ENCODE results near the gene CIZ1.
"Not testable (repeated sequence)": the region's sequence is repeated elsewhere in the genome, so short reads cannot be mapped to it uniquely, and the experiment has no call there.

CIZ1 gene

GRCh38 chr9:128190516-128191405 is 611 bp downstream of the CIZ1 start:
- DNase-seq (ENCODE audit: low read depth), result no peak

DNA sequence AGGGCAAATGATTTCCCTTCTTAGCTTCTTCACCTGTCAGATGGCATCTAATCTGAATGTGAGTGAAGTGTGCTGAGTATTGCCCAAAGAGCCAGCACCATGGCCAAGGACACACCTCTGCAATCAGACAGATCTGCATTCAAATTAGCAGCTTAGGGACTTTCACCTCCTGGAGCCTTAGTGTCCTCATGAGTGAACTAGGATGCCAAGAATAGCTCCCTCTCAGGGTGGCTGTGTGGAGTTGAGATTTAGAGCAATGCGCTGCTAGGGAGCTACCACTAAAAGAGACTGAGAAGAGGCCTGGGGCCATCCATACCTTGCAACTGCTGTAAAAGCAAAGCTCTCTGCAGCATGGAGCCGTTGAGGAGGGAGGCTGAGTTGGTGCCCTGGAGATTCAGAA is 1.4 kb downstream of the CIZ1 start:
- no peak for DNase-seq (ENCODE audit: low read depth)

DNA sequence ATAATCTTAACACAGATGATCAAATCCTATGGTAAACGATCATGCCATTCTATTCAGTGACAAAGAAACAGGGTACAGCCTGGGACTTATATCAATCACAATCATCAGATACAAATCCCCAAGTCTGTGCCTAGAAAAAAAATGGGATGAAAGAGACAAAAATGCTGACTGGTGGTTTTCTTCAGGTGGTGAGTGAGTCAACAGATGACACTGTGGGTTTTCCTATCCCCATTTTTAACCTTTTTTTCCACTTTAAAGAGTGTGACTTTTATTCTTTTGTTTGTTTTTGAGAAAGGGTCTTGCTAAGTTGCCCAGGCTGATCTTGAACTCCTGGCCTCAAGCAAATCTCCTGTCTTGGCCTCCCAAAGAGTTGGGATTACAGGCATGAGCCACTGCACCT is 3.2 kb downstream of the CIZ1 start:
- no peak for DNase-seq (ENCODE audit: low read depth)

- DNase-seq (ENCODE audit: low read depth), result no peak
Measured at GRCh38 chr9:128187361-128187760, 4.0 kb downstream of the CIZ1 start.

DNA sequence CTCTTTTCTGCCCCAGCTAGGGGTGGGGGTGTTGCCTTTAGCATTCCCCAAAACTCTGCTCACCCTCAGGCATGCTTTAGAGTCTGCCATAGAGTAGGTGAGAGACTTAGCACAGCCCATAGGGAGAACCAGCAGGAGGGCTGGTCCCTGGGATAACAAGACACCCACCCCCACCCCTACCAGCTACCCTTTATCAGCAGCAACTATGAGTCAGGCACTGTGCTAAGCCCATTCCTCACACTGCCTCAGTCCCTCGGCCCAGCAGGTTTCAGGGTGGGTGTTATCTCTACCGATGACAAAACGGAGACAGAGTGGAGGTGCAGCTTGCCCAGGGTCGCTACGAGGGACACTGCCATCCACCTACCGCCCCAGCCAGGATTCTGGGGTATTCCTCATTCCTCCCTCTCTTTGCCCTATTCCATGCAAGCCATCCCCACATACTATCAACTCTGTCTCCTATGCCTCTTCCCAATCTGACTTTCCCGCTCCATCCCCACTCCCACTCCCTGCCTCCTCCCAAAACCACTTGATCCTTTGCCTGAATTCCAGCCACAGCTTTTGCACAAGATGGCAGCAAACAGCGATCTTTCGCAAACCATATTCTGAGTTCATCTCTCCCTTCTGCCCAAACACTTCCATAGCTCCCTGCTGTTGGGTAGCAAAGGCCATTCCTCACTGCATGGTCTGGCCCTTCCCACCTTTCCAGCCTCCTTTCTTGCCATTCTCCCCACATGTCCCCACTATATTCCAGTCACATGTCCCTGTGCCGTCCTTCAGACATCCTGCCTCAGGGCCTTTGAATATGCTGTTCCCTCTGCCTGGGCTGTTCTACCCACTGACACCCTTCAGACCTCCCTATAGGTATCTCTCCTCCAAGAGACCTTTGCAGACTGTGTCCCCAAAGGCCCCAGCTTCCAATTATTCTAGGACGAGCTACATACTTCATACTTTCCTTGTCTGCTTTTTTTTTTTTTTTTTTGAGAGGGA is 5.1 kb downstream of the CIZ1 start:
- no peak for DNase-seq (ENCODE audit: low read depth)

GRCh38 chr9:128182893-128183588 is 8.3 kb downstream of the CIZ1 start:
- no peak for DNase-seq (ENCODE audit: low read depth)

GRCh38 chr9:128181480-128181879 is 9.9 kb downstream of the CIZ1 start:
- not testable (repeated sequence) for DNase-seq (ENCODE audit: low read depth)

DNA sequence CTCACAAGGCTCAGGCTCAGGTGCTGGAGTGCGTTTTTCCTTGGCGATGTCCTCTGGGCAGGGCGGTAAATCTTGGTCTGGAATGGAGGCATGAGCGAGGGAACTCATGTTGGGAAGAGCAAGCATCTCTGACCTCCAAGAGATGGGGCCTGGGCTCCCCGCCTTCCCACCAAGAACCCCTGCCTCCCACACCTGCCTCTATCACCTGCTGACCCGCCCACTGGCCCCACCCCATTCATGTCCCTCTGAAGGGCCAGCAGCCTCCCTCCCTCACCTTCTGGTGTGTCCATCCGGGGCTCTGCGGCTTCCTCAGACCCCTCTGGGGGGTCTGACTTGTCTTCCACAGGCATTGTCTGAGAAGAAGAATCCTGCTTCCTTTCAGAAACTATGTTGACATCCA is 10.9 kb downstream of the CIZ1 start:
- no peak for DNase-seq (ENCODE audit: low read depth)

- DNase-seq (ENCODE audit: low read depth), result no peak
Measured at GRCh38 chr9:128180001-128180400, 11.4 kb downstream of the CIZ1 start.

- DNase-seq (ENCODE audit: low read depth), result no peak
Measured at GRCh38 chr9:128178806-128179431, 12.5 kb downstream of the CIZ1 start.

DNA sequence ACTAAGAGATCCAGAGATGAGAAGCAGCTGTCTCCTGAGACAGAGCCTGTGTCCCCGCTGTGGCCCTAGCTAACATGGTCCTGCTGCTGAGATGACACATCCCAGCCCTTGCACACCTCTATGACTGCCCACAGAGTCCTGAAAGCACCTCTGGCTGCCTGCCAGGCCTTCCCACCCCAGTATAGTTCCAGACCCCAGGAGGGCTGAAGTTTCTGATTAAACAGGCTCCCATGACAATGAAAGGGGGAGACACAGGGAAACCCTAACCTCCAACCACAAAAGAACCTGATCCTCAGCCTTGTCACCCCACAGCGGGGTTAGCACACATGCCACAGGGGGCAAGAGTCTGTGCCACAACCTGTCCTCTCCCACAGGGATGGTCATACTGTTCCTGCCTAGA is 15.6 kb downstream of the CIZ1 start:
- no peak for DNase-seq (ENCODE audit: low read depth)

GRCh38 chr9:128175102-128175563 is 16.2 kb downstream of the CIZ1 start:
- no peak for DNase-seq (ENCODE audit: low read depth)

GRCh38 chr9:128174062-128174461 is 17.3 kb downstream of the CIZ1 start:
- DNase-seq (ENCODE audit: low read depth), result no peak

DNA sequence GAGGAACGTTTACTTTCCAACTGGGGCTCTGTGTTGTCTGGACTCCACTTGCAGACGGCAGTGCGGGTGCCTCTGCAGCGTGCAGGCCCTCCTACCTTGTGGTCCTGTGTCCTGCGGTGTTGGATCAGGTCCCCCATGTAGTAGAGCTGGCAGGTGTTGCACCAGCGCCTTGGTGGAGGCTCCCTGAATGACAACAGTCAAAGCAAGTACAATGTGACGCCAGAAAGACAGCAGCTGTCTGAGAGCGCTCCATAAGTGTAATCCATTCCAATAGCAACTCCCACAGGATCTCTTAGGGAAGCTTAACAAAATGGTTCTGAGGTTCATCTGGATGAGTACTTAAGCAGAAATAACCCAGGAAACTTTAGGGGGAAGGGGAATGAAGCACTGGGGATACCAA is 21.4 kb downstream of the CIZ1 start:
- no peak for DNase-seq (ENCODE audit: low read depth)

DNA sequence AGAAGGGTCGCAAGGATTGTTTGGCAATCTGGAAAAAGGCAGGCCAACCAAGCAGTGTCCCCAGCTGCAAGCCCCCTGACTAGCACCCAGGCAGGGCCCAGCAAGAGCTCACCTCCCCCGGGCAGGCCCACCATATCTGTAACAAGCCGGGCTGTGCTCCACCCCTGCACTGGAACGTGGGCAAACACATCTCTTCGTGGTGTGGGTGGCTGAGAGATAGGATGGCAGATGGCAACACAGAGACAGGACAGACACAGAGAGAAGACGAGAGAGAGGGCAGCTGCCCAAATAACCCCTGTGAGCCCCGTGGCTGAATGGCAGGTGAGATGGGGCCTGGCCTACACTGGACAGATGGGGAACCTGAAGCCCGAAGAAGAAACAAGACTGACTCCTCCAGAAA is 21.9 kb downstream of the CIZ1 start:
- no peak for DNase-seq (ENCODE audit: low read depth)

GRCh38 chr9:128168731-128169308 is 22.6 kb downstream of the CIZ1 start:
- no peak for DNase-seq (ENCODE audit: low read depth)

DNA sequence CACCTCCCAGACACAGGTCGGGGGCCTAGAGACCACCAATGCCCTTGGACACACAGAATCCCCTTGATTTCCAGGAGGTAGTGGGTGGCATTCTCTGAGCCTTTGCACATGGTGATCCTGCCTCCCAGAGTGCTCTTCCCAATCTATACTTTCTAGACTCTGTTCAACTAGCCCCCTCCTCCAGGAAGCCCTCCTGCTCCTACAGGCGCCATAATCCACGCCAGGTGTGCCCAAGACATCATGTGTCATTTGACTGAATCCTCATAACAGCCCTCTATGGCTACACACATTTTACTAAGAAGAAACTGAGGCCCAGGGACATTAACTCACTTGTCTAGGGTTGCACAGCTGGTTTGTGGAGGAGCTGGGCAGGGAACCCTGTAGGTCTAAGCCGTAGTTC is 24.2 kb downstream of the CIZ1 start:
- DNase-seq (ENCODE audit: low read depth), result no peak

DNA sequence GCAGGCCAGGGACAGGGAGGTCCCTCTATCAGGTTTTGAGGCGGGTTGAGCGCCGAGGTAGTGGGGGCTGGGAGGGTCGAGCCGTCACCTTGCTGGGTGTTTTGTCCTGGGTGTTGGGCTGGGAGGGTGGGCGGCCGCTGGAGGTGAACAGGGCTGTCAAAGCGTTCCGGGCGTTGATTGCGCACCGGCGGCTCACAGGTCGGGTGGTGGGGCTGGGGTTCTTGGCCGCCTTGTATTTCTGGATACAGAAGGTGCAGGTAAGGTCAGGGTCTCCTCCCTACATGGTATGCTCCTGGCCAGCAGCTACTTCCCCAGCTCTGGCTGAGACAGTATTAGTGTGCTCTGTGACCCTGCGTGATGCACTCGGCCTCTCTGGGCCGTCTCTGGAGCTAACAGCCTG is 25.2 kb downstream of the CIZ1 start:
- no peak for DNase-seq (ENCODE audit: low read depth)

- no peak for DNase-seq (ENCODE audit: low read depth)
Measured at GRCh38 chr9:128164307-128164885, 27.0 kb downstream of the CIZ1 start.

DNA sequence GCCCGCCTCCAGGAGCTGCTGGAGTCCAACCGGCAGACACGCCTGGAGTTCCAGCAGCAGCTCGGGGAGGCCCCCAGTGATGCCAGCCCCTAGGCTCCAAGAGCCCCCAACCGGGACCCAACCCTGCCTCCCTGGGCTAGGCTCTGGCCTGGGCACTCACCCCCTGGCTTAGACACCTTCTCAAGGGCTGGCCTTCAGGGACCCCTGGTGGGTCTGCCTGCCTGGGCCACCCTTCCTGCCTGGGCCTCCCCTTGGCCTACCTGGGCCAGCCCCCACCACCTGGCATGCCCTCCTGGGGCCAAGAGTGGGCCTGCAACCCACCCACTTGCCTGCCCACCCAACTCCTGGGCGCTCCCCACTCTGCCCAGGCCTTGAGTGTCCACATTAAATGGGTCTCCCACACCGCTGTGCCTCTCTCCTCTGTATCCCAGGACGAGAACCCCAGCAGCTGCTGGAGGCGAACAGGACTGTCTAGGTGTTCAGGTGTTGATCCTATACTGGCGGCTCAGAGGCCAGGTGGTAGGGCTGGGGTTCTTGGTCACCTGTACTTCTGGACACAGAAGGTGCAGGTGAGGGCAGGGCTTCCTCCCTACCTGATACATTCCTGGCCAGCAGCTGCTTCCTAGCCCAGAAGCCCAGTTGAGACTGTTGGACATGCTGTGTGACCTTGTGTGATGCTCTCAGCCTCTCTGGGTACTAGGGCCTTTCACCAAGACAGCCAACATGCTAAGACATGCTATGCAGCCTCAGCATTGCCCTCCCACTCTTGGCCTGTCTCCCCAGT is 27.7 kb downstream of the CIZ1 start:
- no peak for DNase-seq (ENCODE audit: low read depth)
